HG03025 (cell line): Measurements from ENCODE around the gene CACNA1G.

Experiments
- ATAC-seq: cut with Tn5 transposase; IDR thresholded peaks from one replicate; pipeline ENCODE4 v1.9.1; 2021; ENCODE audit warnings: mild to moderate bottlenecking, moderate library complexity; ENCODE audit not compliant: unreplicated experiment, low FRiP score

Gene CACNA1G

DNA sequence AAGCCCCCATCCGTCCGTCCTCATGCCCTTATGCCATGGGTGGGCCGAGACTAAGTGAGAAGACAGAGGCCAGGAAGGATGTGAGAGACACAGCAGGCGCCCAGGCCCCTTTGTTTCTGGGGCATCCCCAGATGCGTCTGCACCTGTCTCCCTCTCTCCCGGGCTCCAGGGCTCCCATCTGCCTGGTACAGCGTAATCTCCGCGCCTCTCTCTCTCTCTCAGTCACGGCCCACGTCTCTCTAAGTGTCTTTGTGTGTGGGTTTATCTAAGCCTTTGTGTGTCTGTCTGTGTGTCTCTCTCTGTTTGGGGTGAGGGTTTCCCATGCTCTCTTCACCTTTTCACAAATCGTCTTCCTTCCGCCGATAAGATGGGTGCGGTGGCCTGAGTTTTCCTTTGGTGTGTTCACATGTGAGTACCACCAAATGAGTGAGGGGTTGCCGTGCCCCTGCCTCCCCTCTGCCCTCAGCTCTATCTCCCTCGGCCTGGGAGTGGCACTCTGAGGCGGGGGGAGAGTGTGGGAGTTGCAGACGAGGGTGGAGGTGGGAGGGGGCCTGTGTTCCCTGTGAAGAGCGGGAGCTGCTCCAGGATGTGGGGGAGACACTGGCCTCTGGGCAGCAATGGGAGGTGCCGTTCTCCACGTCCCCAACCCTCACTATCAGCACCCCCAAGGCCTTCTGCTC, 48.3 kb downstream of the CACNA1G start:
- ATAC-seq, result no peak

DNA sequence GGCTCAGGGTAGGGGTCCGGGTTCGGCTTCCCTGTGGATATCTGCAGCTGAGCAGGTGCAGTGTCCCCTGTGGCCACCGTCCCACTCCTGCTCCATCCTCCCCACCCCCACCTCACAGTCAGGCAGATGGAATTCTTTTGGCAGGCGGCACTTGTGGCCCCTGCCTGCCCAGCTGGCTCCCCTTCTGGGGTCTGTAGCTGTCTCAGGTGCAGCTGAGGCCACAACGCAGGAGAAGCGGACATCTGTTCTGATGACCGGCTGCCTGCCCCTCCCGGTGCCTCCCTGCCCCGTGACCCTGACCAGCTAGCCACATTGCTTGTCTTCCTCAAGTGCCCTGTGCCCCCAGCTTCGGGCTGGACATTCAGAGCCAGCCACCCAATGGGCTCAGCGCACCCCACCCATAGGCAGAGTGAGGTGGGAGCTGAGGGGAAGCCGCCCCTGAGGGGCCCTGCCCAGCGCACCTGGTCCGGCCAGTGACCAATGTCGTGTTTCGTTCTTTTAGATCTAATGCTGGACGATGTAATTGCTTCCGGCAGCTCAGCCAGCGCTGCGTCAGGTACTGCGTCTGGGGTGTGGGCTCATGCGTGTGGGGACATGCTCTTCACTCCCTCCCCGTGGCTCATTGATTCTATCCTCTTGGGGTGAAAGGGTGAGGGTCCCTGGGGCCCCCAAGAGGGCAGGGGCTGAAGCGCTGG, 49.0 kb downstream of the CACNA1G start:
- ATAC-seq, result no peak

DNA sequence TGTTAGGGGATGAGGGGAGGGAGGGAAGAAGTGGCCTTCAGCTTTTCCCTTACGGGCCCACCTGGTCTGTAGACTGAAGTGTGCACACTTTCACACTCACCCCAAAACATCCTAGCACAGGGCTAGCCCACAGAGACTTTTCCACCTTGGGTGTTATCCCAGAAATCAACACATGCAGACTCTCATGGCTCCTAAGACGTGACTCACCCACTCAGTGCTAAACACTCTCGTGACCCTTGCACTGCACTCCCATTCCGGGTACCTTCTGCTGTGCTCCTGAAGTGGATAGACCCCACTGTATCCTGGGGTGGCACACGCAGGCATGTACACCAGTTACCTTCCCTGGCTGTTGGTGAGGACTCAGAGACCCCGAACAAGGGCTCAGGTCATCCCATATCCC, 51.1 kb downstream of the CACNA1G start:
- ATAC-seq, result no peak

DNA sequence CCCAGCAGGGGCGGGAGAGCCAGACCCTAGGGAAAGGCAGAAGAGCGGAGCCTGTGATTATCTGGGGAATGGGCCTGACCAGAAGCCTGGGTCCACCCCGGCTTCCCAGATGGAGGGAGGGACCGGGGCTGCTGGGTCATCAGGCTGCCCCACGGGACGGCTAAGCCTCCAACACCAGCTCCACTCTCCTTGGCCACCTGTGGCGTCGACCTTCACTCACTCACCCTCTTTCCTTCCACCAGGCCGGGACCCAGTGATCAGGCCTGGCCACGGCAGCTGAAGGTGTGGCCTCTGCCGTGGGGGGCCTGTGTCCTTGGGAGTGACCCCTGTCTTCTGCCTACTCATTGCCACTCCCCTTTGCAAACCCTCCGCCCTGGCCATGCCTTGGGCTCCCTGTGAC, 51.8 kb downstream of the CACNA1G start:
- no peak for ATAC-seq

DNA sequence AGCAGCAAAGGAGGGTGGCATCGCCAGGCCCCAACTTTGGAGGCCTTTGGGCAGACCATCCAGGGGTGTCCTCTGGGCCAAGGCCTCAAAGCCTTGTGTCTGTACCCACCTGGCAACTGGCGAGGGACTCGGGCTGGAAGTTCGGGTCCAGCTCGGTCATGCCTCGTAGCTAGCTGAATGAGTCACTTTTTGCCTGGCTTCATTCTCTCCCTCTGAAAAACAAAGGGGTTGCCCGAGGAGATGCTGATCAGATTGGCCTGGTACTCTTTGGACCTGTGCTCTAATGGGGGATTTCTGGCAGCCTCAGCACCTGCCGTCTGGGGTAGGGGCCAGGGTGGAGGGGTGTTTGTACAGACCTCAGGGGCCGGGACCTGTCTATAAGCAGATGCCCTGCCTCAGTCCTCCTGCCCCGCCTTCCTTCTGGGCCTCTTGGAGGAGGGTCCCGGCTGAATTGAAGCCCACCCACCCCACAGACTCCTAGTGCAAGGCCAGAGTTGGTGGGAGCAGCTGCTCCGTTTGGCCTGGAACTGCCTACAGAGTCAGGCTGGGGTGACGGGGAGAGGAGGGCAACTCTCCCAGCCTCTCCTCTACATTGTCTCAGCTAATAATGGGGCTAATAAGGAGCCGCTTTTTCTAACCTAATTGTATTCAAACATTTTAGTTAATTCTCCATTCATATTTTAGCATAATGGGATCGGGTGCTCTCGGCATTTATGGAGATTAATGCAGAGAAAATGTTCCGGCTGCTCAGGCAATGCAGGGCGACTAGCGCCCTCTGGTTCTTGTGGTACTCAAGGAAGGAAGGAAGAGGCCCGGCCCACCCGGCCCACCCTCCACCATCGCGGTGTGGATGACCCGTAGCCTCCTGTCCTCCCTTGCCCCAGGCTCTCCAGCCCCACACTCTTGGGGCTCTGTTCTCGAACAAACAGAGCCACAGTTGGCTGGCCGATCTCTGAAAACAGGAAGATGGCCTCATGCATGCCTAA, 52.8 kb downstream of the CACNA1G start:
- ATAC-seq, result no peak

DNA sequence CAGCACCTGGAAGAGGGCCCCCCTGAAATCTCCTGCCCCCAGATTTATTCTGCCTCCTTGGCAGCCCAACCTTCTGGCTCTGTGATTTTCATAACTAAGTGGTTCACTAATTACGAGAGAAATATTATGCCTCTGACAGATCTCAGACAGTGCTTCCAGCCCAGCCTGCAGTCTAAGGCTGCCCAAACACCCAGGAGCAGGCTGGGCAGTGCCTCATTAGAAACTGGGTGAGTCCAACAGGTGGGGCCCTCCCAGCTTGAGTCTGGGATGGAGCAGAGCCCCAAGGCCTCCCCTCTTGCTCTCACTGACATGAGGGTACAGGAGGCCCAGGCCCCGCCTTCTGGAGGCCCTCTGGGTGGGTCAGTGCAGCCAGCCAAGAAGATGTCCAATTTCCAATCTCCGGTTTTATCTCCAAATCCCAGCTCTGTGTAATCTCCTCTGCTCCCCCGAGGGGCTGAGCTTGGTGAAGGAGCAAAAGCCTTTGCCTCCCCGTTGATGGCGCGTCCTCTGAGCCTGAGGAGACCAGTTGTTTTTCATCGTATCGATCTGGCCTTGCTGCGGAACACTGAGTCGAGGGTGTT, 54.0 kb downstream of the CACNA1G start:
- ATAC-seq, result no peak

DNA sequence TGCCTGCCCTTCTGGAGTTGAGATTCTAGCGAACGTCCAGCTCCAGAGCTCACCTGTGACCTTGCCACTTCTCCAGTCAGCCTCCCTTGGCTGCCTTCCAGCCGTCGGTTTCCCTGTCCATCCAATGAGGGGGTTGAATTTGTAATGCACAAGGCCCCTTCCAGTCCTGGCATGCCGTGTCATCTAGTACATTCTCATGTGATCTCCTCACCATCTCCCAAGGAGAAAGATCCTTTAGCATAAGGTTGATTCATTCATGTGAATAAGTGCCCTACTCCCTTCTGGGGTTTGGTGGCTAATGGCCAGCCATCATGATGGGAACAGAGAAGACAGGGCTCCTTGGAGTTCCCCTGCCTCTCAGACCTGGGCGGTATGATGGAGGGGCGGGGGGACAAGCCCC, 55.3 kb downstream of the CACNA1G start:
- ATAC-seq, result no peak

DNA sequence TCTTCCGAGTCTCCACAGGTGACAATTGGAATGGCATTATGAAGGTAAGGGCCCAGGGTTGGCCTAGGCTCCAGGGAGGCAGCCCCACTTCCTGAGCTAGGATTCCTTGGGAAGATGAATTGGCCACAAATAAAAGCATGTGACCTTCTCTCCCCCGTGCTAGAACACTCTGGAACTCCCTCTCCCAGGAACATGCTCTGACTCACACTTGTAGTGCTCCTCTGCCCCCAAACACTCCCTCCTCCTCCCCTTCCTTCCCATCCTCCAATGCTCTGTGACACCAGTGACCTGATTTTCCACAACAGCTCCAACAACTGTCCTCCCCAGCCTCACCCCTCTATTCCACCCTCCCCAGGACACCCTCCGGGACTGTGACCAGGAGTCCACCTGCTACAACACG, 57.8 kb downstream of the CACNA1G start:
- no peak for ATAC-seq

DNA sequence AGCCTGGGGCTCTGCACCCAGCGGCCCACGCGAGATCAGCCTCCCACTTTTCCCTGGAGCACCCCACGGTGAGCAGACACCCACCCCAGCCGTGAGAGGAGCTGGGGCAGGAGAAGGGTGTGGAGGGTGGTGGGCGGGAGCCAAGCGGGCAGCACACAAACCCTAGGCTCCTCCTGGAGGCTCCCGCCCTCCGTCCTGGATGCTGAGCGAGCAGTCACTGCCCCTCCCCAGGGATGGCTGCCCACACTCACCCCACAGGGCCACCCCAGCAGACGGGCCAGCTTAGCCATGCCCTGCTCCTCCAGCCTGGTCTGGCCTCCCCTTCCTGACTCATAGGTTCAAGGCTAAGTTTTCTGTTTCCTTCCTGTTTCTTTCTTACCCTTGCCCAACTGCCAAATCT, 58.4 kb downstream of the CACNA1G start:
- ATAC-seq, result no peak

DNA sequence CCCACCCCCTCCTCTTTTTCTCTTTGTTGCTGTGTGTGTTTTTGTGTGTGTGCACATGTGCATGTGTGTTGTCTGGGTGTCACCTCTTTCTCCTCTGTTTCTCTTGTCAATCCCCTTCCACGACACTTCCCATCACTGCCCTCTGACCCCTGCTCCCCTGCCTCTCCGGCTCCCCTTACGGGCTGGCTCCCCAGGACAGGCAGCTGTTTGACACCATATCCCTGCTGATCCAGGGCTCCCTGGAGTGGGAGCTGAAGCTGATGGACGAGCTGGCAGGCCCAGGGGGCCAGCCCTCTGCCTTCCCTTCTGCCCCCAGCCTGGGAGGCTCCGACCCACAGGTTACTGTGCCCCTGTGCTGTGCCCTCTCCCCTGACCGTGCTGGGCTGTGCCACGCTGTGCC, 59.0 kb downstream of the CACNA1G start:
- no peak for ATAC-seq

DNA sequence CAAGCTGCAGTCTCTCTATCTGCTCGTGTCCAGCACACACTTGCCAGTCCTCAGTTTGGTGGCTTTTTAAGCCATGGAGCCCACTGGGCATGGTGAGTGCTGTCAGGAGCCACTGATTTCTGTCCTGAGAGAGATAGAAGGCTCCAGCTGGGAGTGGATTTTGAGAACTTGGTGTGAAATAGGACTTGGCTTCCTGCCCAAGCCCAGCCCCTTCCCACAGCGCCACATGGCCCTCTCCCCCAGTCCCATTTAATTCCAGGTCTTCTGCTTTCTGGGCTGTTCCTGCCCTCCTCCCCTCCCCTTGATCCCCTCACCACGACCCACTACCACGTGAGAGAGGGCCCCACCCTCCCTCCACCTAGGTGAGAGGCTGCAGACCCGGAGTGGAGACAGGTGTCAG, 59.7 kb downstream of the CACNA1G start:
- no peak for ATAC-seq

DNA sequence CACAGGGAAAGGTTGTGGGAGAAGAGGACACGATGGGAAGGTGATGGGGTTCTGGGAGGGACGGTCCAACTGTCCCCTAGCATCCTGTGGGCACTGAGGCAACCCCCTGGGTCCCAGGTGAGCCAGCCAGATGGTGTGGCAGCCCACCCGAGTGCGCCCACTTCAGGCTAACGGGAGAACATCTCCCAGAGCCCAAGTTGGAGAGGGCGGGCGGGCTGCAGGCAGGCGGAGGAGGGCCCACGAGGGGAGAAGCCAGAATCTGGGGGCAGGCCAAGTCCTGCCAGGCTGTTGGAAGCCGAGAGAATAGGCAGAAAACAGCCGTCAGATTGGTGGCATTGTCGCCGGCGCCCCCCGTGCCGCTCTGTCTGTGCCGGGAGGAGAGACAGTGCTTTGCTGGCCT, 60.3 kb downstream of the CACNA1G start:
- no peak for ATAC-seq

DNA sequence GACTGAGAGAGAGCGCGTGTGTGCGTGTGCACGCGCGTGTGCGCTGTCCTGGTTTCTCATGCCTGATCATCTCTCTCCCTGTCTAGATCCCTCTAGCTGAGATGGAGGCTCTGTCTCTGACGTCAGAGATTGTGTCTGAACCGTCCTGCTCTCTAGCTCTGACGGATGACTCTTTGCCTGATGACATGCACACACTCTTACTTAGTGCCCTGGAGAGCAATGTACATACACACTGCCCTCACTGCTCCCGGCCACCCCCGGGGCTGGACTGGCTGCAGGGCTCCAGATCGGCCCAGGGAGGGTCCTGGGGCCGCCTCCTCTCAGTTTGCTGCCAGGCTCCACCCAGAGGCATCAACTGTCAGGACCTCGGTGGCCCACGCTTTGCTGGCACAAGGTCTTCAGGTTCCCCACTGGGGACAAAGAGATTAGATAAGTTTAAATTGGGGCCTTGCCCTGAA, 61.1 kb downstream of the CACNA1G start:
- ATAC-seq, result no peak

DNA sequence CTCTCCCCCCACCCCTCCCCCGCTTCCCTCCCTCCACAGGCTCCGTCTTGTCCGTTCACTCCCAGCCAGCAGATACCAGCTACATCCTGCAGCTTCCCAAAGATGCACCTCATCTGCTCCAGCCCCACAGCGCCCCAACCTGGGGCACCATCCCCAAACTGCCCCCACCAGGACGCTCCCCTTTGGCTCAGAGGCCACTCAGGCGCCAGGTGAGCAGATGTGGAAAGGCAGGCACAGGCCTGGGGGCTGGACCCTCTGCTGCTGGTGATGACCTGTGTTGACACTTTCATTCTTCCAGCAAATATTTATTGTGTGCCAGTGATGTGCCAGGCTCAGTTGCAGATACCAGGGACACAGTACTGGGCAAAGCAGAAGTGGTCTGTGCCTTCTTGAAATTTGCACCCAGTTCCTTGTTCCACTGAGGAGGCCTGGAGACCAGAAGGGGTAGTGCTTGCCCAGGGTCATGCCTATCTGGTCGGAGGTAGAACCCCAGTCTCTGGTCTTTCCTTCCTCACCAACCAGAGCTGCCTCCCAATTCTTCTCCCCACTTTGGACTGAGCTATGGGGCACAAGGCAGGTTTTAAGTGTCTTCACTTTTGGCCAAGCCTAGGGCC, 63.9 kb downstream of the CACNA1G start:
- no peak for ATAC-seq

DNA sequence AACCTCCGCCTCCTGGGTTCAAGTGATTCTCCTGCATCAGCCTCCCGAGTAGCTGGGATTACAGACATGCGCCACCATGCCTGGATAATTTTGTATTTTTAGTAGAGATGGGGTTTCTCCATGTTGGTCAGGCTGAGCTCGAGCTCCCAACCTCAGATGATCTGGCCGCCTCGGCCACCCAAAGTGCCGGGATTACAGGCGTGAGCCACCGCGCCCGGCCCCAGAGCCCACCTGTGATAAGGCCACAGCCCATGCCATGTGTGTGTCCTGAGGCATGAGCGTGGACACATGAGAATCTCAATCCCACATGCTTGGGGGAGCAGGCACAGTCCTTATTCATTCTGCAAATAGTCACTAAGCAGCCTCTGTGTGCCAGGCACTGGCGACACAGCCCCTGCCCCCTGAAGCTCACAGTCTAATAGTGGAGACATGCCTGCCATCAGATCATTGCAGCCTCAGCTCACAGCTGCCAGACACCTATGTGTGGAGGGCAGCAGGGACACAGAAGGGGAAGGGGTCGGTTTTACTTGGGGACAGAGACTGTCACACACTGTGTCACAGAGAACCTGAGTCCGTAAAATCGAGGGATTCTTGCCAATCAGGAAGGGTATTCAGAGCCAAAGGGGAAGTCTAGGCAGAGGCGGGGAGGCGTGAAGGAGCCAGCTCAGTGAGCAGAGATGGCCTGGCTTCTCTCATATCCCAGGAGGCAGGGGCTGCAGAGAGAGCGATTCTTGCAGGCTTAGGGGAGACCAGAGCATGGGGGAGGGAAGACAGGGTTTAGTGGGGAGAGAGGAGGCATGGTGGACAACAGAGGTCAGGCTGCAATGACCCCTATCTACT, 64.7 kb downstream of the CACNA1G start:
- no peak for ATAC-seq

DNA sequence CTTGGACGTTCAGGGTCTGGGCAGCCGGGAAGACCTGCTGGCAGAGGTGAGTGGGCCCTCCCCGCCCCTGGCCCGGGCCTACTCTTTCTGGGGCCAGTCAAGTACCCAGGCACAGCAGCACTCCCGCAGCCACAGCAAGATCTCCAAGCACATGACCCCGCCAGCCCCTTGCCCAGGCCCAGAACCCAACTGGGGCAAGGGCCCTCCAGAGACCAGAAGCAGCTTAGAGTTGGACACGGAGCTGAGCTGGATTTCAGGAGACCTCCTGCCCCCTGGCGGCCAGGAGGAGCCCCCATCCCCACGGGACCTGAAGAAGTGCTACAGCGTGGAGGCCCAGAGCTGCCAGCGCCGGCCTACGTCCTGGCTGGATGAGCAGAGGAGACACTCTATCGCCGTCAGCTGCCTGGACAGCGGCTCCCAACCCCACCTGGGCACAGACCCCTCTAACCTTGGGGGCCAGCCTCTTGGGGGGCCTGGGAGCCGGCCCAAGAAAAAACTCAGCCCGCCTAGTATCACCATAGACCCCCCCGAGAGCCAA, 65.6 kb downstream of the CACNA1G start:
- ATAC-seq, result no peak

DNA sequence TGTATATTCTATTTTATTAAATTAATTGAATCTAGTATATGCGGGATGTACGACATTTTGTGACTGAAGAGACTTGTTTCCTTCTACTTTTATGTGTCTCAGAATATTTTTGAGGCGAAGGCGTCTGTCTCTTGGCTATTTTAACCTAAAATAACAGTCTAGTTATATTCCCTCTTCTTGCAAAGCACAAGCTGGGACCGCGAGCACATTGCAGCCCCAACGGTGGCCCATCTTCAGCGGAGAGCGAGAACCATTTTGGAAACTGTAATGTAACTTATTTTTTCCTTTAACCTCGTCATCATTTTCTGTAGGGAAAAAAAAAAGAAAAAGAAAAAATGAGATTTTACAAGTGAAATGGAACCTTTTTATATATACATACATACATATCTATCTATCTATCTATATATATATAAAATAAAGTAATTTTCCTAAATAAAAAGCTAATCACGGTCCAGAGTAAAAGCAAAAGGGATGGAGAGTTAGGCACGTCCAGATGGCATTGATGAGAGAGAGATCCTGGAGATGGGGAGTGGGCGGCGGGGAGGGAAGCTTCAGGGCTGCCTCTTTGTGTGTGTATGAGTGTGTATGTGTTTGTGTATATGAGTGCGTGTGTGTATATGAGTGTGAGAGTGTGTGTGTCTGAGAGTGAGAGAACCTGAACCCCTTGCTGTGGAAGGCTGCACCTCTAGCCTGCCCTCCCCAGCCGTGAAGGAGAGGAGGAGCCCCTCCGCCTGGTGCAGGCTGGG, 66.7 kb downstream of the CACNA1G start:
- ATAC-seq, result no peak

DNA sequence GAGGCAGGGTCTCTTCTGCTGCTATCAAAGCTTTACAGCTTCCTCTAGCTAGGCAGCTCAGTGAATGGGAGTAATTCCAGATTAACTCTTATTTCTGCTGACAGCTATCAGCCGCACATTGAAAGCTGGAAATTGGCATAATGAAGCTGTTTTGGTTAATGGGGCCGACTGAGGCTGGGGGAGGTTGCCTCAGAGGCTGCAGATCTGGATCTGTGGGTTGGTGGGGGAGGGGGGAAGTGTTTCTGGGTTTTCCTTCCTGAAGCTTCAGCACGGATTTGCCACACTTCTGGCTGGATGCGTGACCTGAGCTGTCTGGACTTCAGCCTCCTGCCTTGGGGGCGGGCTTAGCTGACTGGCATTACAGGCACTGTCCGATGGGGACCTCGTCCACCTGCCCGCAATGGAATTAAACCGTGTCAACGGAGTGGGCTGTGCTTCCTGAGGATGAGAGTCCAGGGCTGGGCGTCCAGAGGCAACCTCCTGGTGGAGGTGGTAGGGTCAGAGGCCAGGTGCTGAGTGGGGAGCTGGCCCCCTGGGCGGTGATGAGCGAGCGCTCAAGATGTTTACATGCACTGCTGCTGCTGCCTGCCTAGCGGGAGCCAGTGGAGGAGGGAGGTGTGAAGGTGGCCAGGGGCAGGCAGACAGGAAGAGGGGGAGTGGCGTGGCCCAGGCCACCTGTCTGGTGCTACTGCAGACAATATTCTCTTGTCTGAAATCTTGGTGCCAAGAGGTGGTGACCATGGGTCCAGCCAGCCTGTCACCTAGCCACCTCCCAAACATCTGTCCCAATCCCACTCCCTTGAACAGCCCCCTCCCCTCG, 67.5 kb downstream of the CACNA1G start:
- ATAC-seq, result no peak
